MM.1S (cell line): Measurements from ENCODE around the gene AHRR.

Experiments used
- CTCF ChIP-seq: fragments of 300-600 bp; sonication (generic); IDR thresholded peaks from 2 replicates; pipeline ENCODE4 v1.5.1; 2016; ENCODE audit warnings: antibody characterized with exemption, low read length, mixed read lengths
- EZH2 ChIP-seq: fragments of 300-600 bp; sonication (generic); optimal IDR thresholded peaks from 2 replicates; pipeline ENCODE3; 2017; ENCODE audit warnings: low read depth, mild to moderate bottlenecking, antibody characterized with exemption, low read length, mixed read lengths

- TF ChIP-seq EZH2 (no peak), CTCF (no peak)
Observed at GRCh38 chr5:369151-369868, 47.8 kb downstream of the AHRR start.
